Measurements from ENCODE around the gene FAM111A.

- TF ChIP-seq EZH2 (IDR thresholded peaks at IDR 0.05; ENCODE audit: low read length), result no peak
- no peak for TF ChIP-seq CTCF (optimal IDR thresholded peaks at IDR 0.05 in 1 of 3, IDR thresholded peaks at IDR 0.05 in 1 of 3, conservative IDR thresholded peaks at IDR 0.05 in 1 of 3; ENCODE audit: extremely low read depth in 1 of 3, insufficient read depth in 2 of 3, low read length in 3 of 3)
Observed at GRCh38 chr11:59183771-59184170, 41.1 kb downstream of the FAM111A start.
